Measurements from ENCODE around the gene CFLAR.

The CFLAR gene

GRCh38 chr2:201100497-201100896 lies 15.5 kb upstream of the CFLAR start:
- Histone ChIP-seq H3K4me2 (ENCODE audit: low read length) (no peak overlapping the region), H3K9me3 (ENCODE audit: control insufficient read depth, insufficient read depth, low read length) (no peaks in the 10 kb centered on the region), H4K20me1 (ENCODE audit: control insufficient read depth, insufficient read depth, low read depth, low read length) (no peaks in the 10 kb centered on the region), H3K27me3 (ENCODE audit: control insufficient read depth, low read length) (no peaks in the 10 kb centered on the region), H3K27ac (ENCODE audit: low read depth, low read length) (no peak overlapping the region), H3K9me2 (replicated peaks; ENCODE audit: control insufficient read depth, low read length) (no peaks in the 10 kb centered on the region), H3K4me3 (ENCODE audit: low read length) (no peak overlapping the region), H3F3A (ENCODE audit: control insufficient read depth, insufficient read depth) (no peaks in the 10 kb centered on the region), H3K4me1 (ENCODE audit: control insufficient read depth, low read length) (no peaks in the 10 kb centered on the region), H3K36me3 (ENCODE audit: control insufficient read depth, low read length) (no peaks in the 10 kb centered on the region), H3K79me2 (ENCODE audit: control insufficient read depth, low read length) (no peaks in the 10 kb centered on the region)
- TF ChIP-seq EZH2phosphoT487 (IDR thresholded peaks at IDR 0.05; ENCODE audit: borderline replicate concordance, low read length) (no peak), CTCF (IDR thresholded peaks at IDR 0.05; ENCODE audit: low read depth, low read length, poor library complexity, severe bottlenecking) (no peak)

DNA sequence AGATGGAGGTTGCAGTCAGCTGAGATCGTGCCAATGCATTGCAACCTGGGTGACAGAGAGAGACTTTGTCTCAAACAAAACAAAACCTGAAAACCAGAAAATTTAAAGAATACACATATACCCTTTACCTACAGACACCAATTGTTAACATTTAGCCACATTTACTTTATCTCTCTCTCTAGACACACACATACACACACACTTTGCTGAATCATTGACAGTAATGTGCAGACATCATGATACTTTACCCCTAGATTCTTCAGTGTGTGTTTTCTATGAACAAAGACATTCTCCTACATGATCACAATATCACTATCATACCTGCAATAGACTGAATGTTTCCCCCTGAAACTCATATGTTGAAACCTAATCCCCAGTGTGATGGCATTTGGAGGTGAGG lies 10.2 kb upstream of the CFLAR start:
- H3K9me2 ChIP-seq (replicated peaks; ENCODE audit: control insufficient read depth, low read length), result no peaks in the 10 kb centered on the region
- no peaks in the 10 kb centered on the region for H3K36me3 ChIP-seq (ENCODE audit: control insufficient read depth, low read length)
- H3K27me3 ChIP-seq (ENCODE audit: control insufficient read depth, low read length), result 0 out of 2 replicates have a peak, but pooled peaks cover 3% of the 10 kb centered on the region
- H4K20me1 ChIP-seq (ENCODE audit: control insufficient read depth, insufficient read depth, low read depth, low read length), result no peaks in the 10 kb centered on the region
- no peak overlapping the region for H3K27ac ChIP-seq (ENCODE audit: low read depth, low read length)
- no peaks in the 10 kb centered on the region for H3K4me1 ChIP-seq (ENCODE audit: control insufficient read depth, low read length)
- H3K4me3 ChIP-seq (ENCODE audit: low read length), result no peak overlapping the region
- H3K9me3 ChIP-seq (ENCODE audit: control insufficient read depth, insufficient read depth, low read length), result no peaks in the 10 kb centered on the region
- H3K4me2 ChIP-seq (ENCODE audit: low read length), result no peak overlapping the region
- no peaks in the 10 kb centered on the region for H3K79me2 ChIP-seq (ENCODE audit: control insufficient read depth, low read length)
- no peaks in the 10 kb centered on the region for H3F3A ChIP-seq (ENCODE audit: control insufficient read depth, insufficient read depth)
- TF ChIP-seq EZH2phosphoT487 (IDR thresholded peaks at IDR 0.05; ENCODE audit: borderline replicate concordance, low read length) (no peak), CTCF (IDR thresholded peaks at IDR 0.05; ENCODE audit: low read depth, low read length, poor library complexity, severe bottlenecking) (no peak)

DNA sequence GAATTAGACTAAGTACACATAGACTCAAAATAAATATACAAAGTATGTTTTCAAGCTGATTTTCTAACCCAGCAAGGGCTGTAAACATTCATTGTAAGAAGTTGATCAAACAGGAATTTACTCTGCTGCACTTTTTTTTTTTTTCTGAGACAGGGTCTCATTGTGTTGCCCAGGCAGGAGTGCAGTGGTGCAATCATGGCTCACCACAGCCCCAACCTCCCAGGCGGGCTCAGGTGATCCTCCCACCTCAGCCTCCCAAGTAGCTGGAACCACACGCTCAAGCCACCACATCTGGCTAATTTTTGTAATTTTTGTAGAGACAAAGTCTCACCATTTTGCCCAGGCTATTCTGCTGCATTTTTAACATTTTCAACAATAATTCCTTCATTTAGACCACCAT lies 8.3 kb upstream of the CFLAR start:
- no peaks in the 10 kb centered on the region for H3F3A ChIP-seq (ENCODE audit: control insufficient read depth, insufficient read depth)
- no peak overlapping the region for H3K27ac ChIP-seq (ENCODE audit: low read depth, low read length)
- H3K9me3 ChIP-seq (ENCODE audit: control insufficient read depth, insufficient read depth, low read length), result no peaks in the 10 kb centered on the region
- H3K4me2 ChIP-seq (ENCODE audit: low read length), result no peak overlapping the region
- no peak for TF ChIP-seq CTCF (IDR thresholded peaks at IDR 0.05; ENCODE audit: low read depth, low read length, poor library complexity, severe bottlenecking)
- TF ChIP-seq EZH2phosphoT487 (IDR thresholded peaks at IDR 0.05; ENCODE audit: borderline replicate concordance, low read length), result no peak
- H3K4me3 ChIP-seq (ENCODE audit: low read length), result no peak overlapping the region
- H3K4me1 ChIP-seq (ENCODE audit: control insufficient read depth, low read length), result no peaks in the 10 kb centered on the region
- no peaks in the 10 kb centered on the region for H3K36me3 ChIP-seq (ENCODE audit: control insufficient read depth, low read length)
- H3K9me2 ChIP-seq (replicated peaks; ENCODE audit: control insufficient read depth, low read length), result no peaks in the 10 kb centered on the region
- no peaks in the 10 kb centered on the region for H4K20me1 ChIP-seq (ENCODE audit: control insufficient read depth, insufficient read depth, low read depth, low read length)
- H3K27me3 ChIP-seq (ENCODE audit: control insufficient read depth, low read length), result 0 out of 2 replicates have a peak, but pooled peaks cover 3% of the 10 kb centered on the region
- H3K79me2 ChIP-seq (ENCODE audit: control insufficient read depth, low read length), result no peaks in the 10 kb centered on the region

Measured in DOHH2 (cell line).